Muscle layer of colon (tissue), 2 donors: ENCODE results near the gene SLC18A3.

Source experiments
- H3K27ac ChIP-seq: one replicate; pipeline ENCODE4 v1.7.0; 2013; ENCODE audit warnings: low read depth, mild to moderate bottlenecking, low read length, moderate library complexity
- H3K27me3 ChIP-seq, 2 donors: one replicate each; pipeline ENCODE4 v1.7.0; 2013; ENCODE audit warnings: low read length in 2 of 2, mild to moderate bottlenecking in 2 of 2; ENCODE audit not compliant: insufficient read depth in 2 of 2, control insufficient read depth in 1 of 2
- H3K36me3 ChIP-seq: one replicate; pipeline ENCODE4 v1.7.0; 2013; ENCODE audit warnings: mild to moderate bottlenecking, low read length; ENCODE audit not compliant: insufficient read depth
- H3K4me1 ChIP-seq: one replicate; pipeline ENCODE4 v1.7.0; 2013; ENCODE audit warnings: mild to moderate bottlenecking, low read length; ENCODE audit not compliant: insufficient read depth
- H3K4me3 ChIP-seq, 2 donors: one replicate each; pipeline ENCODE4 v1.7.0; 2013; ENCODE audit warnings: low read length in 2 of 2, low read depth in 1 of 2, mild to moderate bottlenecking in 1 of 2, moderate library complexity in 1 of 2
- H3K9ac ChIP-seq: one replicate; pipeline ENCODE4 v1.7.0; 2013; ENCODE audit warnings: low read length
- H3K9me3 ChIP-seq: one replicate; pipeline ENCODE4 v1.7.0; 2013; ENCODE audit warnings: mild to moderate bottlenecking, low read length
- donor health status: abdominal sarcoma.
- donor health status: Adenocarcinoma of cecum.

SLC18A3 gene

GRCh38 chr10:49613165-49613881, 3.2 kb downstream of the SLC18A3 start:
- no peak overlapping the region for H3K4me3 ChIP-seq
- peaks cover 31 to 71% of the 10 kb centered on the region in 2 donors for H3K27me3 ChIP-seq
- no peaks in the 10 kb centered on the region for H3K4me1 ChIP-seq
- no peak overlapping the region for H3K9ac ChIP-seq
- no peaks in the 10 kb centered on the region for H3K36me3 ChIP-seq
- H3K9me3 ChIP-seq = no peaks in the 10 kb centered on the region
- no peak overlapping the region for H3K27ac ChIP-seq

GRCh38 chr10:49613882-49614241, 3.8 kb downstream of the SLC18A3 start, which contains the start of gene CHAT:
CHAT (plus strand) TSS chr10:49614037; CDS start chr10:49614190, 153 bp downstream.
- Histone ChIP-seq H3K27me3 (peaks cover 25 to 65% of the 10 kb centered on the region in 2 donors), H3K4me1 (no peaks in the 10 kb centered on the region), H3K4me3 (no peak within 1 kb of the TSS), H3K9me3 (no peaks in the 10 kb centered on the region), H3K36me3 (no peaks in the 10 kb centered on the region), H3K27ac (no peak within 1 kb of the TSS), H3K9ac (no peak within 1 kb of the TSS)

GRCh38 chr10:49614242-49615198, 4.4 kb downstream of the SLC18A3 start:
- no peaks in the 10 kb centered on the region for H3K9me3 ChIP-seq
- H3K27ac ChIP-seq = no peak overlapping the region
- peaks cover 24 to 59% of the 10 kb centered on the region in 2 donors for H3K27me3 ChIP-seq
- no peaks in the 10 kb centered on the region for H3K4me1 ChIP-seq
- no peaks in the 10 kb centered on the region for H3K36me3 ChIP-seq
- H3K9ac ChIP-seq = no peak overlapping the region
- H3K4me3 ChIP-seq = no peak overlapping the region

- Histone ChIP-seq H3K27me3 (peaks cover 24 to 57% of the 10 kb centered on the region in 2 donors), H3K36me3 (no peaks in the 10 kb centered on the region), H3K27ac (no peak overlapping the region), H3K9me3 (no peaks in the 10 kb centered on the region), H3K4me3 (no peak overlapping the region), H3K9ac (no peak overlapping the region), H3K4me1 (no peaks in the 10 kb centered on the region)
Observed at GRCh38 chr10:49615213-49615612, 5.1 kb downstream of the SLC18A3 start.

- H3K9me3 ChIP-seq = no peaks in the 10 kb centered on the region
- H3K9ac ChIP-seq = no peak overlapping the region
- no peak overlapping the region for H3K4me3 ChIP-seq
- H3K27me3 ChIP-seq = peaks cover 23 to 52% of the 10 kb centered on the region in 2 donors
- no peaks in the 10 kb centered on the region for H3K4me1 ChIP-seq
- H3K36me3 ChIP-seq = no peaks in the 10 kb centered on the region
- no peak overlapping the region for H3K27ac ChIP-seq
Observed at GRCh38 chr10:49615721-49616120, 5.6 kb downstream of the SLC18A3 start.

GRCh38 chr10:49616421-49617101, 6.5 kb downstream of the SLC18A3 start:
- H3K4me3 ChIP-seq = no peak overlapping the region
- H3K4me1 ChIP-seq = no peaks in the 10 kb centered on the region
- no peak overlapping the region for H3K27ac ChIP-seq
- no peak overlapping the region for H3K9ac ChIP-seq
- peaks cover 19 to 44% of the 10 kb centered on the region in 2 donors for H3K27me3 ChIP-seq
- H3K9me3 ChIP-seq = no peaks in the 10 kb centered on the region
- no peaks in the 10 kb centered on the region for H3K36me3 ChIP-seq

- Histone ChIP-seq H3K27ac (no peak overlapping the region), H3K9ac (no peak overlapping the region), H3K27me3 (peaks cover 15 to 36% of the 10 kb centered on the region in 2 donors), H3K4me1 (no peaks in the 10 kb centered on the region), H3K4me3 (no peak overlapping the region), H3K36me3 (no peaks in the 10 kb centered on the region), H3K9me3 (no peaks in the 10 kb centered on the region)
Observed at GRCh38 chr10:49617121-49618020, 7.3 kb downstream of the SLC18A3 start.

GRCh38 chr10:49618821-49619220, 8.7 kb downstream of the SLC18A3 start:
- Histone ChIP-seq H3K27me3 (peaks cover 1 to 21% of the 10 kb centered on the region in 2 donors), H3K27ac (no peak overlapping the region), H3K36me3 (no peaks in the 10 kb centered on the region), H3K4me3 (no peak overlapping the region), H3K4me1 (no peaks in the 10 kb centered on the region), H3K9ac (no peak overlapping the region), H3K9me3 (no peaks in the 10 kb centered on the region)

- no peaks in the 10 kb centered on the region for H3K9me3 ChIP-seq
- no peak overlapping the region for H3K27ac ChIP-seq
- H3K27me3 ChIP-seq = peaks cover 0 to 13% of the 10 kb centered on the region in 2 donors
- H3K9ac ChIP-seq = no peak overlapping the region
- H3K4me1 ChIP-seq = no peaks in the 10 kb centered on the region
- no peaks in the 10 kb centered on the region for H3K36me3 ChIP-seq
- no peak overlapping the region for H3K4me3 ChIP-seq
Observed at GRCh38 chr10:49619613-49620012, 9.5 kb downstream of the SLC18A3 start.

GRCh38 chr10:49620286-49620810, 10.2 kb downstream of the SLC18A3 start:
- peaks cover 0 to 6% of the 10 kb centered on the region in 2 donors for H3K27me3 ChIP-seq
- no peaks in the 10 kb centered on the region for H3K9me3 ChIP-seq
- no peaks in the 10 kb centered on the region for H3K36me3 ChIP-seq
- no peak overlapping the region for H3K27ac ChIP-seq
- H3K4me3 ChIP-seq = no peak overlapping the region
- no peaks in the 10 kb centered on the region for H3K4me1 ChIP-seq
- H3K9ac ChIP-seq = no peak overlapping the region
